LNCAP (cell line): ENCODE results near the gene YARS2.

Experiments used
- CTCF ChIP-seq: fragments of 450-650 bp; IDR thresholded peaks from 2 replicates; pipeline ENCODE4 v1.5.1; 2017; ENCODE audit warnings: mild to moderate bottlenecking

YARS2 gene

DNA sequence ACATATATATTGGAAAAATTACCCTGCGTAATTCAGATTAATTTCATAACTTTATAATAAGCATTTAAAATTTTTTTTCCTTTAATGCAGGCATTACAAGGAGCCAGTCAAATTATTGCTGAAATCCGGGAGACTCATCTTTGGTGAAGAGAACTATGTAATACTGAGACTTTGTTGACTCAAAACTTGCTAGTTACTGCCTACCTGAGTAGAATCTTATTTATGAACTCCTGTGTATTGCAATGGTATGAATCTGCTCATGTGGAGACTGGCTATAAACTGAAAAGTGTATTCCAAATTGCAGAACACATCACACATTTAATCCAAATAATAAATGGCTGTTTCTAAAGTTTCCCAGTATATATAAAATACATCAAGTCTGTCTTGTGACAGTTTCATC, 12.4 kb downstream of the YARS2 start:
- TF ChIP-seq CTCF: no peak

- TF ChIP-seq CTCF: no peak
Observed at GRCh38 chr12:32742133-32742532, 13.6 kb downstream of the YARS2 start.

DNA sequence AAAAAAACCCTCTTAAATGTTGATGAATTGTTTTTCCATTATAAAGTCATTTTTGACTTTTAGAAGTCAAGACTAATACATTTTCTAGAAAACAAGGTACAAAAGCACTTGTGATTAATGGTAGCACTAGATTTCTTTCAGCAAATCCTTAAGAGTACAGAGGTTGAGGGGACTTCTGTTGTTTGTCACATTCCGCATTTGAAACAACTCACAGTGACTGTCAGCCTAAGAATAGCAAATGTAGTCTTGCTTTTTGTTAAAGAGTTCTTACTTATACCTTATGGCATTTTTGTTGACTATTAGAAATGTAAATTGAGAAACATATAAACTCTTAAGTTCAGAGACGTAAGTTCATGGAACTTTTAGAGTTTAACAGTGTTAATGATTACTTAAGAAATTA, 16.4 kb downstream of the YARS2 start:
- no peak for TF ChIP-seq CTCF

DNA sequence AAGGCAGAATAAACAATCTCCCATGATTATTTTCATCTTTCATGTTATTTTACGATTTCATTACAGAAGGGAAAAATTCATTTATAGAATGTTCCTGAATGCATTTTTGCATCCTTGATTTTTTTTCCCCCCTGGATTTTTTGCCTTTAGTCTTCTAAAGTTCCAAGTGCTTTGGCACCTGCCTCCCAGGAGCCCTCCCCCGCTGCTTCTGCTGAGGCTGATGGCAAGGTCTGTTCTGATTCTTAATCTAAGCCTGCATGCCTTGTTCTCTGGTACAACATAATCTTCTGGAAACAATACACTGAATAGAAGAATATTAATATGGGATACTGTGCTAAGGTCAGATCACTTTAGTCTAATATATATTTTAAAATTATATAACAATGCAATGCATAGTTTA, 18.0 kb downstream of the YARS2 start:
- TF ChIP-seq CTCF: no peak

DNA sequence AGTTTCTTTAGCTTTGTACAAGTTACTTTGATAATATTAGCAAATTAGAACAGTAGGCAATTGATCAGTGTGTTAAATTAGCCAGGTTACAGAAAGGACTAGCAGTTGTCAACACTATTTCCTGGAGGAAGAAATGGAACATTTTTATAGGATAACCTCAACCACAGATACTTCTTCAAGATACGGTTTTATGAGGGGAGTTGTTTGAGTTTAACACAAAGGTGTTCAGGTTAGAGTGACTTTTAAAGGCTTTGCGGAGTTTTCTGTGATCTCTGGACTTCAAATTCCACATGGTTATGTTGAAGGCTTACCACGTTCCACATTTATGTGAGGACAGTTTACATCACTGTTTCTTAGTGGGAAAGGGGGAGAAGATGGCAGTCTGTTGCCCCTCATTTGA, 19.3 kb downstream of the YARS2 start:
- TF ChIP-seq CTCF: no peak

- no peak for TF ChIP-seq CTCF
Observed at GRCh38 chr12:32734952-32735351, 20.7 kb downstream of the YARS2 start.

DNA sequence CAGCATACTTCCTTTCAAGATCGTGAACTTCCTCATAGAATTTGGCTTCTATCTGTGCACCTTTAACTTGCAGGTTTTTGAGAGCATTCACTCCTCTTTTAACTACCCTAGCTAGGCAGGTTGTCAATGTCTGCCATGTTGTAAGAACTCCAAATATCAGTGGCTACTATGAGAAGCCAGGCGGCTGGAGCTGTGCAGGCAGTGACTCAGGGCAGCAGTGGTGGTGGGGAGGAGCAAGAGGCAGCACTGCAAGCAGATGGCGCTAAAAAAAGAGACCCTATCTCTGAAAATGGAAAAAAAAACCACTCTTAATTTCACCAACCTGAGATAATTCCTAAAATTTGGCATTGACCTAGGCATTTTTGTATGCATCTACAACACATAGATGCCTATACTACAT, 28.5 kb downstream of the YARS2 start:
- no peak for TF ChIP-seq CTCF

DNA sequence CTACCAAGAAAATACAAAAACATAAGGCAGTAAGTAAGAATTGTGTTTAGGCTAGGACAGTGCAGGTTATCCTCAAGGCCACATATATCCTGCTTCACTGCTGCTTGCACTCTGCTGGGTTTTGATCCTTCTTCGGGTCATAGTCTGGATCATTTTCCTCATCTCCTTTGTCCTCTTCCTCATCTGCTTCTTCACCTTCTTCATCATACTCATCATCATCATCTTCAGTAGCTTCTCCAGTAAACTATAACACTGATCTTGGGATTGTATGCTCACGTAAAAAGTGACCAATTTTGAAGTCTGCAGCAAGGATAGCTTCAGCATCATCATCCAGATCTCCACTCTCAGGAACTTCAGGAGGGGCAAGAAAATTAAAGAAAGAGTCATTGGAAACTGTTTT, 29.4 kb downstream of the YARS2 start:
- TF ChIP-seq CTCF: no peak
